NCI-H2171 (cell line): Measurements from ENCODE around the gene NANOS3.
A peak's percentile ranks its signal among the peaks of the same experiment; 100 is the strongest.
"Not testable (repeated sequence)": the region's sequence is repeated elsewhere in the genome, so short reads cannot be mapped to it uniquely, and the experiment has no call there.

Experiments used
- DNase-seq: peaks from one replicate; lab custom pipeline; 2025; lab: John Stamatoyannopoulos, UW

Gene NANOS3

GRCh38 chr19:13843104-13843921 lies 33.6 kb upstream of the NANOS3 start:
- no peak for DNase-seq

- no peak for DNase-seq
Measured at GRCh38 chr19:13844130-13844631, 32.8 kb upstream of the NANOS3 start.

GRCh38 chr19:13846557-13847406 lies 30.2 kb upstream of the NANOS3 start:
- DNase-seq = peak; percentile 87

- peak; percentile 86 for DNase-seq
Measured at GRCh38 chr19:13847407-13848339, 29.3 kb upstream of the NANOS3 start.

- no peak for DNase-seq
Measured at GRCh38 chr19:13848340-13848677, 28.6 kb upstream of the NANOS3 start.

- DNase-seq = no peak
Measured at GRCh38 chr19:13848798-13849676, 27.9 kb upstream of the NANOS3 start.

GRCh38 chr19:13849991-13850909 lies 26.7 kb upstream of the NANOS3 start:
- peak; percentile 58 for DNase-seq

GRCh38 chr19:13850910-13851733 lies 25.8 kb upstream of the NANOS3 start:
- DNase-seq = no peak

GRCh38 chr19:13851734-13852114 lies 25.2 kb upstream of the NANOS3 start:
- DNase-seq = not testable (repeated sequence)

- not testable (repeated sequence) for DNase-seq
Measured at GRCh38 chr19:13852171-13852707, 24.7 kb upstream of the NANOS3 start.

- no peak for DNase-seq
Measured at GRCh38 chr19:13856497-13856896, 20.4 kb upstream of the NANOS3 start.

- no peak for DNase-seq
Measured at GRCh38 chr19:13859361-13859880, 17.5 kb upstream of the NANOS3 start.

- DNase-seq = no peak
Measured at GRCh38 chr19:13860679-13861391, 16.1 kb upstream of the NANOS3 start.

- DNase-seq = no peak
Measured at GRCh38 chr19:13861392-13861713, 15.6 kb upstream of the NANOS3 start.

GRCh38 chr19:13861714-13862531 lies 15.0 kb upstream of the NANOS3 start:
- DNase-seq = no peak

- DNase-seq = peak; percentile 45
Measured at GRCh38 chr19:13864046-13864666, 12.8 kb upstream of the NANOS3 start.
